ENCODE results near the gene RREB1.

Gene RREB1

GRCh38 chr6:7249946-7250643, 142.3 kb downstream of the RREB1 start:
- H3K4me3 ChIP-seq (ENCODE audit: low read depth, low read length), result no peak overlapping the region
- TF ChIP-seq, protein P1, sequence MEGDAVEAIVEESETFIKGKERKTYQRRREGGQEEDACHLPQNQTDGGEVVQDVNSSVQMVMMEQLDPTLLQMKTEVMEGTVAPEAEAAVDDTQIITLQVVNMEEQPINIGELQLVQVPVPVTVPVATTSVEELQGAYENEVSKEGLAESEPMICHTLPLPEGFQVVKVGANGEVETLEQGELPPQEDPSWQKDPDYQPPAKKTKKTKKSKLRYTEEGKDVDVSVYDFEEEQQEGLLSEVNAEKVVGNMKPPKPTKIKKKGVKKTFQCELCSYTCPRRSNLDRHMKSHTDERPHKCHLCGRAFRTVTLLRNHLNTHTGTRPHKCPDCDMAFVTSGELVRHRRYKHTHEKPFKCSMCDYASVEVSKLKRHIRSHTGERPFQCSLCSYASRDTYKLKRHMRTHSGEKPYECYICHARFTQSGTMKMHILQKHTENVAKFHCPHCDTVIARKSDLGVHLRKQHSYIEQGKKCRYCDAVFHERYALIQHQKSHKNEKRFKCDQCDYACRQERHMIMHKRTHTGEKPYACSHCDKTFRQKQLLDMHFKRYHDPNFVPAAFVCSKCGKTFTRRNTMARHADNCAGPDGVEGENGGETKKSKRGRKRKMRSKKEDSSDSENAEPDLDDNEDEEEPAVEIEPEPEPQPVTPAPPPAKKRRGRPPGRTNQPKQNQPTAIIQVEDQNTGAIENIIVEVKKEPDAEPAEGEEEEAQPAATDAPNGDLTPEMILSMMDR (IDR thresholded peaks at IDR 0.05; ENCODE audit: borderline replicate concordance, insufficient read depth, low read depth, low read length), result peak; percentile 18; the same call in 1 of the 2 replicates

DNA sequence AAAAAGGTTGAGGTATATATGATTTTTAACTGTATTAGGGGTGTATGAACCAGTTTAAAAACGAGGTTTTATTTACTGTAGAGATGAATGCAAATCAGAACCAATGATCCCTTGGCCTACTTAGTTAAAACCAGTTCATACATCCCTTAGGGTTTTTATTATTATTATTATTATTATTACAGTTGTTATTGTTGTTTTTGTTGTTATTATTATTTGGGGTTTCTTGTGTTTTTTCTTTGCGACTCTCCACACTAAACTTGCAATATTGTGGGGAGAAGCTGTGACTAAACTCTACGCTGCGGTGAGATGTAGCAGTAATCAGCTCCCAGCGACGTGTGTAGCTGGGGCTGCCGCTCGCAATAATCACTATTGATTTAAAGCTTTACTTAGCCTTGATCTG, 143.1 kb downstream of the RREB1 start:
- TF ChIP-seq, protein P1 (IDR thresholded peaks at IDR 0.05; ENCODE audit: borderline replicate concordance, insufficient read depth, low read depth, low read length), result no peak
- H3K4me3 ChIP-seq (ENCODE audit: low read depth, low read length), result no peak overlapping the region

GRCh38 chr6:7251646-7252260, 144.0 kb downstream of the RREB1 start:
- H3K4me3 ChIP-seq (ENCODE audit: low read depth, low read length), result no peak overlapping the region
- TF ChIP-seq, protein P1 (IDR thresholded peaks at IDR 0.05; ENCODE audit: borderline replicate concordance, insufficient read depth, low read depth, low read length), result no peak

DNA sequence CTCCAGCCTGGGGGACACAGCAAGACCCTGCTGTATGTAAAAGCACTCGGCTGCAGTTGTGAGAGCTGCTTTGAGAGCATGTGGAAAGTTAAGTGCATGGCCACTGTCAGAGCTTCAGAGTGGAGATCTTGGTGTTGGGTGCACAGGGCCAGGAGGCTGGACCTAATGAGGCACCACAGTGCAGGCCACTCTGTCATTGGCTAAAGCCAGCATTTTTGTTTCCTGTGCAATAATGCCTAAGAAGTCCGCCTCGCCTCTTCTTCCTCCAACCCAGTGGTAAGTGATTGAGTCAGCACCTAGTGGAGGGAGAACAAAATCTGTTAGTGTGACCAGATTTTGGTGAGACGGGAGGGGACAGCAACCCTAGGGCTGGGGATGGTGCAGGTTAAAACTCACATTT, 144.6 kb downstream of the RREB1 start:
- TF ChIP-seq, protein P1 (IDR thresholded peaks at IDR 0.05; ENCODE audit: borderline replicate concordance, insufficient read depth, low read depth, low read length), result no peak
- H3K4me3 ChIP-seq (ENCODE audit: low read depth, low read length), result no peak overlapping the region

GRCh38 chr6:7254980-7255835, 147.4 kb downstream of the RREB1 start:
- H3K4me3 ChIP-seq (ENCODE audit: low read depth, low read length), result no peak overlapping the region

GRCh38 chr6:7255918-7256317, 148.2 kb downstream of the RREB1 start:
- TF ChIP-seq, protein P1 (IDR thresholded peaks at IDR 0.05; ENCODE audit: borderline replicate concordance, insufficient read depth, low read depth, low read length), result no peak
- H3K4me3 ChIP-seq (ENCODE audit: low read depth, low read length), result no peak overlapping the region

More at GRCh38 chr6:7254980-7255835, 147.4 kb downstream of the RREB1 start:
- TF ChIP-seq, protein P1 (IDR thresholded peaks at IDR 0.05; ENCODE audit: borderline replicate concordance, insufficient read depth, low read depth, low read length), result no peak
